ENCODE data around the gene TMEM233.

TMEM233 gene

GRCh38 chr12:119666900-119667576 lies 73.5 kb downstream of the TMEM233 start:
- Histone ChIP-seq H2AFZ (ENCODE audit: low read depth, low read length) (peak overlapping the region; percentile 77), H3K27me3 (ENCODE audit: insufficient read depth, low read length, poor library complexity) (no peaks in the 10 kb centered on the region), H3K27ac (ENCODE audit: low read length) (peak overlapping the region; percentile 95), H3K4me2 (ENCODE audit: insufficient read depth, low read length) (peak overlapping the region; percentile 58), H4K20me1 (ENCODE audit: insufficient read depth, low read length) (peaks cover 10% of the 10 kb centered on the region; the same call in 1 of the 2 replicates), H3K79me2 (ENCODE audit: insufficient read depth, low read length) (peaks cover 39% of the 10 kb centered on the region), H3K4me3 (ENCODE audit: low read depth in 1 of 2, low read length in 2 of 2) (peak overlapping the region; percentile 28 to 81; a peak in 3 of 4 replicates), H3K9ac (ENCODE audit: low read depth, low read length) (peak overlapping the region; percentile 94), H3K36me3 (ENCODE audit: insufficient read depth, low read length) (peaks cover 27% of the 10 kb centered on the region), H3K9me3 (ENCODE audit: insufficient read depth, low read length, severe bottlenecking) (no peaks in the 10 kb centered on the region), H3K4me1 (ENCODE audit: insufficient read depth, low read length) (peaks cover 40% of the 10 kb centered on the region)
- TF ChIP-seq, protein P1, sequence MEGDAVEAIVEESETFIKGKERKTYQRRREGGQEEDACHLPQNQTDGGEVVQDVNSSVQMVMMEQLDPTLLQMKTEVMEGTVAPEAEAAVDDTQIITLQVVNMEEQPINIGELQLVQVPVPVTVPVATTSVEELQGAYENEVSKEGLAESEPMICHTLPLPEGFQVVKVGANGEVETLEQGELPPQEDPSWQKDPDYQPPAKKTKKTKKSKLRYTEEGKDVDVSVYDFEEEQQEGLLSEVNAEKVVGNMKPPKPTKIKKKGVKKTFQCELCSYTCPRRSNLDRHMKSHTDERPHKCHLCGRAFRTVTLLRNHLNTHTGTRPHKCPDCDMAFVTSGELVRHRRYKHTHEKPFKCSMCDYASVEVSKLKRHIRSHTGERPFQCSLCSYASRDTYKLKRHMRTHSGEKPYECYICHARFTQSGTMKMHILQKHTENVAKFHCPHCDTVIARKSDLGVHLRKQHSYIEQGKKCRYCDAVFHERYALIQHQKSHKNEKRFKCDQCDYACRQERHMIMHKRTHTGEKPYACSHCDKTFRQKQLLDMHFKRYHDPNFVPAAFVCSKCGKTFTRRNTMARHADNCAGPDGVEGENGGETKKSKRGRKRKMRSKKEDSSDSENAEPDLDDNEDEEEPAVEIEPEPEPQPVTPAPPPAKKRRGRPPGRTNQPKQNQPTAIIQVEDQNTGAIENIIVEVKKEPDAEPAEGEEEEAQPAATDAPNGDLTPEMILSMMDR (IDR thresholded peaks at IDR 0.05; ENCODE audit: borderline replicate concordance, extremely low read depth, low read length, poor library complexity, severe bottlenecking): no peak
- no peak for TF ChIP-seq EZH2 (IDR thresholded peaks at IDR 0.05; ENCODE audit: borderline replicate concordance, low read depth, low read length, severe bottlenecking)
- DNase-seq (no peak), ATAC-seq (ENCODE audit: insufficient read depth, low read depth) (no peak; the same call in 2 of the 3 replicates)

GRCh38 chr12:119667577-119668323 lies 74.2 kb downstream of the TMEM233 start, which contains the start of gene PRKAB1:
Gene PRKAB1, plus strand, starts transcription at chr12:119668133. Its CDS starts 112 bp downstream, at chr12:119668245.
- peak within 1 kb of the TSS; percentile 95 for H2AFZ ChIP-seq (ENCODE audit: low read depth, low read length)
- peaks cover 40% of the 10 kb centered on the region for H3K4me1 ChIP-seq (ENCODE audit: insufficient read depth, low read length)
- H4K20me1 ChIP-seq (ENCODE audit: insufficient read depth, low read length): peaks cover 13% of the 10 kb centered on the region; the same call in 1 of the 2 replicates
- no peaks in the 10 kb centered on the region for H3K9me3 ChIP-seq (ENCODE audit: insufficient read depth, low read length, severe bottlenecking)
- H3K27ac ChIP-seq (ENCODE audit: low read length): peak within 1 kb of the TSS; percentile 95
- DNase-seq: peak; percentile 98
- no peak for TF ChIP-seq EZH2 (IDR thresholded peaks at IDR 0.05; ENCODE audit: borderline replicate concordance, low read depth, low read length, severe bottlenecking)
- TF ChIP-seq, protein P1 (IDR thresholded peaks at IDR 0.05; ENCODE audit: borderline replicate concordance, extremely low read depth, low read length, poor library complexity, severe bottlenecking): peak; percentile 91
- peaks cover 44% of the 10 kb centered on the region for H3K79me2 ChIP-seq (ENCODE audit: insufficient read depth, low read length)
- H3K4me2 ChIP-seq (ENCODE audit: insufficient read depth, low read length): peak within 1 kb of the TSS; percentile 58
- peak within 1 kb of the TSS; percentile 94 for H3K9ac ChIP-seq (ENCODE audit: low read depth, low read length)
- peak within 1 kb of the TSS; percentile 67 to 81 for H3K4me3 ChIP-seq (ENCODE audit: low read depth in 1 of 2, low read length in 2 of 2)
- H3K27me3 ChIP-seq (ENCODE audit: insufficient read depth, low read length, poor library complexity): no peaks in the 10 kb centered on the region
- peak; percentile 92 for ATAC-seq (ENCODE audit: insufficient read depth, low read depth)
- H3K36me3 ChIP-seq (ENCODE audit: insufficient read depth, low read length): peaks cover 34% of the 10 kb centered on the region

DNA sequence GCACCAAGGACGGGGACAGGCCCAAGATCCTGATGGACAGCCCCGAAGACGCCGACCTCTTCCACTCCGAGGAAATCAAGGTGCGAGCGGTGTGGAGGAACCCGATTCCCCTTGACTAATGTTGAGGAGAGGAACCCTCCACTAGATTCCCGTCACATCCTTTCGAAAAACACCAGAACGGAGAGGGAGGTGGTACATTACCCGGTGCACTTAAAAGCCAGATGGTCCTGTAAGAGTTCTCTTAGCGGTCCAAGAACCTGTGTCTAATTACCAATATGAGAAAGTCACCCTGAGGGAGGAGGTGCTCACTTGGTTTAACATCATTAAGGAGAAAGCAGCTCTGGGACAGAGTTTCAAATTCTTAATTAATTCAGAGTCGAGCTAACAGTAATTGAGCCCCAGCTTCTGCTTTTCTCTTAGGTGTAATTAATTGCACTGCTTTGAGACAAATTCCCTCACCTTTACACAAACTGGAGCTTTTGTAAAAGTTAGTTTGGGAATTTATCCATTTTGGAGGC lies 74.8 kb downstream of the TMEM233 start:
- peaks cover 40% of the 10 kb centered on the region for H3K36me3 ChIP-seq (ENCODE audit: insufficient read depth, low read length)
- H3K9ac ChIP-seq (ENCODE audit: low read depth, low read length): peak overlapping the region; percentile 94
- no peak for ATAC-seq (ENCODE audit: insufficient read depth, low read depth)
- H3K4me1 ChIP-seq (ENCODE audit: insufficient read depth, low read length): peaks cover 40% of the 10 kb centered on the region
- H3K4me3 ChIP-seq (ENCODE audit: low read depth in 1 of 2, low read length in 2 of 2): peak overlapping the region; percentile 67 to 81
- H4K20me1 ChIP-seq (ENCODE audit: insufficient read depth, low read length): peaks cover 14% of the 10 kb centered on the region; the same call in 1 of the 2 replicates
- no peak for DNase-seq
- H3K27ac ChIP-seq (ENCODE audit: low read length): peak overlapping the region; percentile 95
- H2AFZ ChIP-seq (ENCODE audit: low read depth, low read length): peak overlapping the region; percentile 95
- H3K79me2 ChIP-seq (ENCODE audit: insufficient read depth, low read length): peaks cover 50% of the 10 kb centered on the region
- H3K4me2 ChIP-seq (ENCODE audit: insufficient read depth, low read length): peak overlapping the region; percentile 58
- H3K9me3 ChIP-seq (ENCODE audit: insufficient read depth, low read length, severe bottlenecking): no peaks in the 10 kb centered on the region
- no peaks in the 10 kb centered on the region for H3K27me3 ChIP-seq (ENCODE audit: insufficient read depth, low read length, poor library complexity)
- TF ChIP-seq, protein P1 (IDR thresholded peaks at IDR 0.05; ENCODE audit: borderline replicate concordance, extremely low read depth, low read length, poor library complexity, severe bottlenecking): no peak
- no peak for TF ChIP-seq EZH2 (IDR thresholded peaks at IDR 0.05; ENCODE audit: borderline replicate concordance, low read depth, low read length, severe bottlenecking)

Data from DND-41 (cell line).